Fibroblast of the aortic adventitia (primary cell): ENCODE measurements around the gene CCDC14. TPM values are rescaled to one million over a fixed set of nuclear protein-coding genes. Genes with fewer than 3 reads are reported as not detected.
"Not testable (repeated sequence)": the region's sequence is repeated elsewhere in the genome, so short reads cannot be mapped to it uniquely, and the experiment has no call there.

Source experiments
- DNase-seq: peaks from one replicate; pipeline ENCODE4 v3.0.0-alpha.2; 2010; ENCODE audit warnings: low read depth
- H3K4me3 ChIP-seq: 2 replicates; pipeline ENCODE4 v1.5.1; 2011; ENCODE audit warnings: low read depth, mild to moderate bottlenecking, control low read depth, low read length, moderate library complexity
- CTCF ChIP-seq: IDR thresholded peaks from 2 replicates; pipeline ENCODE4 v1.5.1; 2011; ENCODE audit warnings: mild to moderate bottlenecking, low read length, control low read depth, inconsistent platforms; ENCODE audit not compliant: insufficient read depth
- total RNA-seq: library from RNA; depleted of rRNA; stranded (reverse); fragments of >200 nt; gene quantifications from 2 replicates; pipeline ENCODE4 v1.2.3, GENCODE V29; 2012; ENCODE audit warnings: low replicate concordance

CCDC14 gene
- total RNA-seq, 1 donor = 46.0 TPM

- no peak for DNase-seq
- TF ChIP-seq CTCF = no peak
- H3K4me3 ChIP-seq = no peak overlapping the region
Observed at GRCh38 chr3:123971406-123971805, 10.4 kb upstream of the CCDC14 start.

DNA sequence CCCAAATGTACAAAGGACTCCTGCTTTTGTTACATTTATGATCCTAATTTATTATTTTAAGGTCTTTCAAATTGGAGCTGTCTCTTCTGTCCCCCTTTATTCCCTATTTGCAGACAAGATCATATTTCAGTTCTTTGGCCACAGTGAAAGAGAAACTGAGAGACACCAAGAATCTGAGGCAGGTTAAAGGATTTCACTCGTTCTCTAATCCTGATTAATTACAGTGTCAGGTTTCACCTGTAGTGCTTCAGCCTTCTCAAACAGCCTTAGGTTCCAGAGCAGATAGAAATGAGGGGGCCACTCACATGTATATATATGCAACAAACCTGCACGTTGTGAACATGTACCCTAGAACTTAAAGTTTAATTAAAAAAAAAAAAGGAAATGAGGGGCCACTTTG, 6.2 kb upstream of the CCDC14 start:
- not testable (repeated sequence) for H3K4me3 ChIP-seq, DNase-seq

- not testable (repeated sequence) for H3K4me3 ChIP-seq
Observed at GRCh38 chr3:123966799-123967198, 5.8 kb upstream of the CCDC14 start.

GRCh38 chr3:123964793-123965192, 3.8 kb upstream of the CCDC14 start:
- not testable (repeated sequence) for DNase-seq, H3K4me3 ChIP-seq

More at GRCh38 chr3:123966799-123967198, 5.8 kb upstream of the CCDC14 start:
- not testable (repeated sequence) for DNase-seq

DNA sequence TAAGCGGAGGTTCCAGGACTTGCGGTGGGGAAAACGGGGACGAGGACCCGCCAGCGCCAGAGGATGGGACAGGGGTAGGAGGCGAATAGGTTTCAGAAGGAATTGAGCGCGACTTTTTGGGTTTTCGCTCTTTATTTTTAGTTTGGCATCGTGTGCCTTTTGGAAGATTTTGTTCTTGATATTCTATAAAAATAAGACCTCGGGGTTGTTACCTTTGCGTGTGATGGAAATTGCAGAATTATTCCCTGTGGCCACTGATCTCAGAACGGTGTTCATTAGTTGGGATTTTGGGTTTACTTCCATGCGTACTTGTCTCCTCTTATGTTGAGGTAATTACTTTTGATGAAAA, 453 bp upstream of the CCDC14 start:
- no peak for DNase-seq
- peak overlapping the region; percentile 87 for H3K4me3 ChIP-seq
- no peak for TF ChIP-seq CTCF

DNA sequence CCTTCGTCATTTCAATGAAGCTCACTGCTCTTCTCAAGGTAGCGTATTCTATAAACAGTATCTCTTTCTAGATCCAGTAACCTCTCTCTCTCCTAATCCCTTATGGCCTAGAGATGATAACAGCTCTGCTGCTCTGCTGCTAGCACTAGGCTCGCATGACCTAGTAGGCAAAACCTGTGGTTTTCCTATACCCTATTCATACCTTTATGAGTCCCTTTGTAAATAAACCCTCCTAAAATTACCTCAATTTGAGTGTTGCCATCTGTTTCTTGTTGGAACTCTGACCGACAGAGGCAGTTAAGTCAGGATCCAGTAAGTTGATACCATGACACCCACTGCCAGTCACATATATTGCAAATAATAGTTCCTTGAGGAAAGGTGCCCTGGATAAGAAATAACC, 7.3 kb downstream of the CCDC14 start:
- H3K4me3 ChIP-seq = no peak overlapping the region
- DNase-seq = no peak
- no peak for TF ChIP-seq CTCF

DNA sequence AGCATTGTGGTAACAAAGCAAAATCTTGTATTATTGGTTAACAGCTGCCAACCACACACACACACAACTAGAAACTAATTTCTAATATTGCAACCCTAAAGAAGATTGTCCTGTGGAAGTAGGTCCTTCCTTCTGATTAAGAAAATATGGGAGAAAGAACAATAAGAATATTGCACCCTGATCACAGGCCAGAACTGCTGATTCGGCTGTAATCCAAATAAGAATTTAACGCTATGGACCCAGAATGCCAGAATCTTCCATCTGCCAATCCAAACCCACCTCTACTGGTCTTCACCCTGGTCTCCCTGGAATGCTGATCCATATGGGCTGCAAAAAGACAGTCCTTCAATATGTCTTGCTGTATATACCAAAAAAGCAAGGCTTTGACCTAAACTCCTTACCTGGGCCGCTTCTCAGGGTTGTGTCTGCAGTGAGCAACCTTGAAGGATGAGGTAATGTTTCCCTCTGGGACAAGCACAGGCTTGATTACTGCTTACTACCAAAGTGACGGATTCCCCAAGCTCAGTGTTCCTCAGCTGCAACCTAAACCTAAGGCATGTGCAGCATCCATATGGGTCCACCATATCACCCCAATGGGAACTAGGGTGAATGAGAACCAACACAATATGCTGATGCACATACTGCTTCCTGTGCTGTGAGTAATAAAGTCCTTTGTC, 8.0 kb downstream of the CCDC14 start:
- no peak for TF ChIP-seq CTCF
- no peak overlapping the region for H3K4me3 ChIP-seq
- DNase-seq = no peak

- DNase-seq = no peak
- TF ChIP-seq CTCF = no peak
- no peak overlapping the region for H3K4me3 ChIP-seq
Observed at GRCh38 chr3:123951522-123952447, 9.2 kb downstream of the CCDC14 start.
